ENCODE data around the gene CWC25.
"Not testable (repeated sequence)": the region's sequence is repeated elsewhere in the genome, so short reads cannot be mapped to it uniquely, and the experiment has no call there.

The CWC25 gene

DNA sequence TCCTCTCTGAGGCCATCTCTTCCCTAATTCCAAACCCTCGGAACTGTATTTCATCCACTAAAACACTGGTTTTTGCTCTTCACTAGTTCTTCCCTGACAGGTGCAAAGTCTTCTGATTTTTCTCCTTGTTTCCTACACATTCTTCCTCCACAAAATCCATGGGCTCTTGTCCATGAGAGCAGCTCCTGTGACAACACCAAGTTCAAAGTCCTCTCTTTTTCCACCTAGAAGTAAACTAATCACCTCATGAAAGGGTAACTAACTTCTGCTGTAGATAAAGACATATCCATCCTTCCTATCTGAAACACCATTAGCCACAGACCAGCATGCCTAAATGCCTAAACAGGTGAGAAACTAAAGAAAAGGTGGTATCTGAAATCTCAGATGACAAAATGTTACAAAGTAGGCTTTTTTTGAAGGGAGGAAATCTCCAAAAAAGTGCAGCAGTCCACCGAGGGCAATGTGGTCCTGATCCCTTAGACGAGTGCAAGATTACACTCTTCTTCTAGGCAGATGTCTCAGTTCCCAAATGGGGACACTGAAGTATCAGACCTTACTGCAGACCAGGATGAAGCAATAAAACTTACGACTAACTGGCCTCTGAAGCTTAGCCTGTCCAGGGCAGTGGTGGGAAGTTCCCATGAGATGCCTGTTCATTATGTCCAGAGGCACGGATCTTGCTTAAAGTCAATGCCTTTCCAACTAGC lies 28.5 kb downstream of the CWC25 start:
- H3K27me3 ChIP-seq (ENCODE audit: control insufficient read depth in 3 of 3, insufficient read depth in 3 of 3, low read depth in 1 of 3, low read length in 3 of 3) = no peaks in the 10 kb centered on the region
- H3K36me3 ChIP-seq (replicated peaks in 1 of 2; ENCODE audit: control insufficient read depth in 2 of 2, insufficient read depth in 2 of 2, low read length in 2 of 2) = peaks cover 8 to 58% of the 10 kb centered on the region in 2 donors
- H3K79me1 ChIP-seq (ENCODE audit: low read depth, low read length) = peaks cover 9% of the 10 kb centered on the region
- H2AK5ac ChIP-seq (ENCODE audit: low read depth, low read length) = no peak overlapping the region
- H2BK12ac ChIP-seq (ENCODE audit: low read length) = no peak overlapping the region
- H3K9me3 ChIP-seq (replicated peaks in 1 of 2; ENCODE audit: control insufficient read depth in 2 of 2, insufficient read depth in 1 of 2, low read depth in 1 of 2, low read length in 2 of 2) = no peaks in the 10 kb centered on the region
- H3K23ac ChIP-seq (ENCODE audit: low read depth, low read length, poor library complexity) = no peak overlapping the region
- no peak overlapping the region for H3K27ac ChIP-seq (replicated peaks; ENCODE audit: low read length)
- H2BK120ac ChIP-seq (ENCODE audit: low read depth, low read length) = no peak overlapping the region
- H3K14ac ChIP-seq (ENCODE audit: low read length) = no peak overlapping the region
- no peak overlapping the region for H3K9ac ChIP-seq (ENCODE audit: low read depth, low read length, poor library complexity)
- H3K4ac ChIP-seq (ENCODE audit: low read length) = no peak overlapping the region
- no peak overlapping the region for H2BK5ac ChIP-seq (ENCODE audit: low read length)
- DNase-seq (ENCODE audit: low spot score) = no peak
- no peak overlapping the region for H3K4me2 ChIP-seq (ENCODE audit: insufficient read depth, low read length, poor library complexity, severe bottlenecking)
- H3K4me1 ChIP-seq (ENCODE audit: control insufficient read depth in 2 of 2, insufficient read depth in 1 of 2, low read depth in 1 of 2, low read length in 2 of 2) = peaks cover 10 to 14% of the 10 kb centered on the region in 2 donors
- no peak overlapping the region for H3K4me3 ChIP-seq (ENCODE audit: low read length in 2 of 2)
- H2AFZ ChIP-seq (ENCODE audit: low read length) = no peak overlapping the region
- no peak overlapping the region for H3K18ac ChIP-seq (ENCODE audit: low read length)
- H2BK15ac ChIP-seq (ENCODE audit: low read length) = no peak overlapping the region
- no peak overlapping the region for H4K8ac ChIP-seq (ENCODE audit: low read depth, low read length)
- no peak overlapping the region for H4K91ac ChIP-seq (ENCODE audit: low read depth, low read length, poor library complexity)
- WGBS, 2 donors (ENCODE audit: extremely low coverage in 2 of 2, insufficient read length in 2 of 2, insufficient replicate concordance in 1 of 2) = no CpG with 5 or more reads among the region's 5 CpGs

DNA sequence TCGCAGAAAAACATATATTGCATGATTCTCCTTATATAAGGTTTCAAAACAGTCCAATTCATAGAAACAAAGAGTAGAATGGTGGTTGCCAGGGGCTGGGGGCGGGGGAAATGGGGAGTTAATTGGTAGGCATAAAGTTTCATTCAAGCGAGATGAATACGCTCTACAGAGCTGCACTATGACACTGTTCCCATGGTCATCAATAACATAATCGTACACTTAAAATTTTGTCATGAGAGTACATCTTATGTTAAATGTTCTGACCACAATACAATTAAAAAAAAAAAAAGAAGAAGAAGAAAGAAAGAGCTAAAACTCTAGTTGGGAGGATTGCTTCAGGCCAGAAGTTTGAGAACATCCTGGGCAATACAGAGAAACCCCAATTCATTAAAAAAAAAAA lies 30.9 kb downstream of the CWC25 start:
- no peak overlapping the region for H2BK15ac ChIP-seq (ENCODE audit: low read length)
- H3K9me3 ChIP-seq (replicated peaks in 1 of 2; ENCODE audit: control insufficient read depth in 2 of 2, insufficient read depth in 1 of 2, low read depth in 1 of 2, low read length in 2 of 2) = no peaks in the 10 kb centered on the region
- peaks cover 14 to 20% of the 10 kb centered on the region in 2 donors for H3K4me1 ChIP-seq (ENCODE audit: control insufficient read depth in 2 of 2, insufficient read depth in 1 of 2, low read depth in 1 of 2, low read length in 2 of 2)
- no peaks in the 10 kb centered on the region for H3K27me3 ChIP-seq (ENCODE audit: control insufficient read depth in 3 of 3, insufficient read depth in 3 of 3, low read depth in 1 of 3, low read length in 3 of 3)
- H3K4ac ChIP-seq (ENCODE audit: low read length) = no peak overlapping the region
- no peak overlapping the region for H2BK120ac ChIP-seq (ENCODE audit: low read depth, low read length)
- H3K4me3 ChIP-seq (ENCODE audit: low read length in 2 of 2) = no peak overlapping the region
- no peak overlapping the region for H2AFZ ChIP-seq (ENCODE audit: low read length)
- DNase-seq (ENCODE audit: low spot score) = no peak
- no peak overlapping the region for H2BK12ac ChIP-seq (ENCODE audit: low read length)
- WGBS, 2 donors (ENCODE audit: extremely low coverage in 2 of 2, insufficient read length in 2 of 2, insufficient replicate concordance in 1 of 2) = no CpG with 5 or more reads among the region's 5 CpGs
- peaks cover 8% of the 10 kb centered on the region for H3K79me1 ChIP-seq (ENCODE audit: low read depth, low read length)
- no peak overlapping the region for H3K23ac ChIP-seq (ENCODE audit: low read depth, low read length, poor library complexity)
- H4K91ac ChIP-seq (ENCODE audit: low read depth, low read length, poor library complexity) = no peak overlapping the region
- H3K18ac ChIP-seq (ENCODE audit: low read length) = no peak overlapping the region
- H3K9ac ChIP-seq (ENCODE audit: low read depth, low read length, poor library complexity) = no peak overlapping the region
- H2BK5ac ChIP-seq (ENCODE audit: low read length) = no peak overlapping the region
- H3K36me3 ChIP-seq (replicated peaks in 1 of 2; ENCODE audit: control insufficient read depth in 2 of 2, insufficient read depth in 2 of 2, low read length in 2 of 2) = peaks cover 9 to 55% of the 10 kb centered on the region in 2 donors
- H3K27ac ChIP-seq (replicated peaks; ENCODE audit: low read length) = no peak overlapping the region
- no peak overlapping the region for H4K8ac ChIP-seq (ENCODE audit: low read depth, low read length)
- no peak overlapping the region for H2AK5ac ChIP-seq (ENCODE audit: low read depth, low read length)
- no peak overlapping the region for H3K14ac ChIP-seq (ENCODE audit: low read length)
- no peak overlapping the region for H3K4me2 ChIP-seq (ENCODE audit: insufficient read depth, low read length, poor library complexity, severe bottlenecking)

DNA sequence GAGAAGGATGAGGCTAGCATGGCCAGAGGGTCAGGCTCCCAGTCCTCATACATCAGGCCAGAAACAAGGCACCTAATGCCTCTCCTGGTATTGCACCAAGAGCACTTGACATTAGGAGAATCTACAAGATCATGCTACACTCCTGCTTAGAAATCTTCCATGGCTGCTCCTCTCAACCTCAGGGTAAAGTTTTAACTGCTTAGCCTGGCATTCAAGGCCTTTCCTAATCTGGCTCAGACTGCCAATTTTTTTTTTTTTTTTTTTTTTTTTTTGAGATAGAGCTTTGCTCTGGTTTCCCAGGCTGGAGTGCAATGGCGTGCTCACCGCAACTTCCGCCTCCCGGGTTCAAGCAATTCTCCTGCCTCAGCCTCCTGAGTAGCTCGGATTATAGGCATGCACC lies 34.0 kb downstream of the CWC25 start:
- Histone ChIP-seq H3K18ac (ENCODE audit: low read length) (no peak overlapping the region), H2BK120ac (ENCODE audit: low read depth, low read length) (no peak overlapping the region), H2BK5ac (ENCODE audit: low read length) (no peak overlapping the region), H3K27ac (replicated peaks; ENCODE audit: low read length) (no peak overlapping the region), H3K23ac (ENCODE audit: low read depth, low read length, poor library complexity) (no peak overlapping the region), H2AK5ac (ENCODE audit: low read depth, low read length) (no peak overlapping the region), H4K8ac (ENCODE audit: low read depth, low read length) (no peak overlapping the region), H2BK12ac (ENCODE audit: low read length) (no peak overlapping the region), H3K9me3 (replicated peaks in 1 of 2; ENCODE audit: control insufficient read depth in 2 of 2, insufficient read depth in 1 of 2, low read depth in 1 of 2, low read length in 2 of 2) (no peaks in the 10 kb centered on the region), H3K36me3 (replicated peaks in 1 of 2; ENCODE audit: control insufficient read depth in 2 of 2, insufficient read depth in 2 of 2, low read length in 2 of 2) (peaks cover 16 to 46% of the 10 kb centered on the region in 2 donors), H3K9ac (ENCODE audit: low read depth, low read length, poor library complexity) (no peak overlapping the region), H3K14ac (ENCODE audit: low read length) (no peak overlapping the region), H3K4me3 (ENCODE audit: low read length in 2 of 2) (no peak overlapping the region), H3K4me1 (ENCODE audit: control insufficient read depth in 2 of 2, insufficient read depth in 1 of 2, low read depth in 1 of 2, low read length in 2 of 2) (peaks cover 10% of the 10 kb centered on the region in 2 donors), H2AFZ (ENCODE audit: low read length) (no peak overlapping the region), H3K27me3 (ENCODE audit: control insufficient read depth in 3 of 3, insufficient read depth in 3 of 3, low read depth in 1 of 3, low read length in 3 of 3) (no peaks in the 10 kb centered on the region), H2BK15ac (ENCODE audit: low read length) (no peak overlapping the region), H3K4ac (ENCODE audit: low read length) (no peak overlapping the region), H3K79me1 (ENCODE audit: low read depth, low read length) (peaks cover 7% of the 10 kb centered on the region), H4K91ac (ENCODE audit: low read depth, low read length, poor library complexity) (no peak overlapping the region), H3K4me2 (ENCODE audit: insufficient read depth, low read length, poor library complexity, severe bottlenecking) (no peak overlapping the region)
- WGBS, 2 donors (ENCODE audit: extremely low coverage in 2 of 2, insufficient read length in 2 of 2, insufficient replicate concordance in 1 of 2) = no CpG with 5 or more reads among the region's 5 CpGs
- no peak for DNase-seq (ENCODE audit: low spot score)

DNA sequence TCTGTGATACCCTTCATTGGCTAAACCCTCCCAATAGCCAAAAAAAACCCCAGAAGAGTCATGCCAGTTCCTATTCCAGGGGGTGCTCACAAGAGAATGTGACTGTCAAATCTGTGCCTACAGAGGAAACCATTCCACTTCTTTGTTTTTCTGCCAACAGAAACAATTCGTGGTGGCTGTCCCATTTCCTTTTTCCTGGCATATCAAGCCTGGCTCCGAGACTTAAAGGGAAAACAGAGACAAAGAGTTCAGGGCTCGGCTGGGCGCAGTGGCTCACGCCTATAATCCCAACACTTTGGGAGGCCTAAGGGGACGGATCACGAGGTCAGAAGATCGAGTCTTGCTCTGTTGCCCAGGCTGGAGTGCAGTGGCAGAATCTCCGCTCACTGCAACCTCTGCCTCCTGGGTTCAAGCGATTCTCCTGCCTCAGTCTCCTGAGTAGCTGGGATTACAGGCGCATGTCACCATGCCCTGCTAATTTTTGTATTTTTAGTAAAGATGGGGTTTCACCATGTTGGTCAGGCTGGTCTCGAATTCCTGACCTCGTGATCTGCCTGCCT lies 34.9 kb downstream of the CWC25 start:
- WGBS, 2 donors (ENCODE audit: extremely low coverage in 2 of 2, insufficient read length in 2 of 2, insufficient replicate concordance in 1 of 2) = no CpG with 5 or more reads among the region's 13 CpGs
- H3K4ac ChIP-seq (ENCODE audit: low read length); H3K4me2 ChIP-seq (ENCODE audit: insufficient read depth, low read length, poor library complexity, severe bottlenecking); H2AFZ ChIP-seq (ENCODE audit: low read length); H2BK5ac ChIP-seq (ENCODE audit: low read length); H4K8ac ChIP-seq (ENCODE audit: low read depth, low read length); H3K14ac ChIP-seq (ENCODE audit: low read length); H2BK15ac ChIP-seq (ENCODE audit: low read length); H4K91ac ChIP-seq (ENCODE audit: low read depth, low read length, poor library complexity); H2BK12ac ChIP-seq (ENCODE audit: low read length); H3K18ac ChIP-seq (ENCODE audit: low read length); H3K79me1 ChIP-seq (ENCODE audit: low read depth, low read length); H3K23ac ChIP-seq (ENCODE audit: low read depth, low read length, poor library complexity); DNase-seq (ENCODE audit: low spot score); H3K9me3 ChIP-seq (replicated peaks in 1 of 2; ENCODE audit: control insufficient read depth in 2 of 2, insufficient read depth in 1 of 2, low read depth in 1 of 2, low read length in 2 of 2); H3K9ac ChIP-seq (ENCODE audit: low read depth, low read length, poor library complexity); H2BK120ac ChIP-seq (ENCODE audit: low read depth, low read length); H3K4me3 ChIP-seq (ENCODE audit: low read length in 2 of 2); H2AK5ac ChIP-seq (ENCODE audit: low read depth, low read length); H3K27me3 ChIP-seq (ENCODE audit: control insufficient read depth in 3 of 3, insufficient read depth in 3 of 3, low read depth in 1 of 3, low read length in 3 of 3); H3K4me1 ChIP-seq (ENCODE audit: control insufficient read depth in 2 of 2, insufficient read depth in 1 of 2, low read depth in 1 of 2, low read length in 2 of 2): not testable (repeated sequence)
- Histone ChIP-seq H3K36me3 (replicated peaks in 1 of 2; ENCODE audit: control insufficient read depth in 2 of 2, insufficient read depth in 2 of 2, low read length in 2 of 2) (peaks cover 19 to 46% of the 10 kb centered on the region in 2 donors), H3K27ac (replicated peaks; ENCODE audit: low read length) (peak overlapping the region; percentile 54)

Data from neuronal stem cell (in vitro differentiated cells).